Measurements from ENCODE around the gene ZBTB24. TPM values are rescaled to one million over a fixed set of nuclear protein-coding genes. Genes with fewer than 3 reads are reported as not detected.

Gene ZBTB24
- total RNA-seq, 1 experiment from 2014 or later = 27.3 TPM

- no CpG with 5 or more reads among the region's 9 CpGs for WGBS (ENCODE audit: extremely low coverage, insufficient read length, low lambda C conversion rate)
- no peak overlapping the region for H3K27ac Mint-ChIP-seq
- no peak for TF ChIP-seq CTCF (conservative IDR thresholded peaks at IDR 0.05)
Observed at GRCh38 chr6:109452181-109452580, 30.8 kb downstream of the ZBTB24 start.

More at GRCh38 chr6:109452181-109452580, 30.8 kb downstream of the ZBTB24 start:
- Mint-ChIP-seq H3K36me3 (ENCODE audit: insufficient read depth in 1 of 3, low read depth in 3 of 3) (peaks cover 8 to 49% (median 32%) of the 10 kb centered on the region in 3 experiments), H3K4me3 (no peak overlapping the region), H3K4me1 (peaks cover 18 to 19% of the 10 kb centered on the region in 2 experiments), H3K27me3 (ENCODE audit: low read depth) (no peaks in the 10 kb centered on the region), H3K9me3 (no peaks in the 10 kb centered on the region; a peak in 1 of 5 replicates)
- no peak overlapping the region for H2BK15ac ChIP-seq (ENCODE audit: low read depth, low read length)
- H2BK5ac ChIP-seq (ENCODE audit: insufficient read length, low read length) = no peak overlapping the region
- H2BK20ac ChIP-seq (ENCODE audit: low read depth, low read length, poor library complexity, severe bottlenecking) = no peak overlapping the region
- no peak overlapping the region for H4K91ac ChIP-seq (ENCODE audit: insufficient read length, low read depth, low read length)
- H3K23ac ChIP-seq (ENCODE audit: insufficient read length, low read depth, low read length) = no peak overlapping the region
- H4K20me1 ChIP-seq (ENCODE audit: control insufficient read depth, insufficient read depth, insufficient read length) = no peaks in the 10 kb centered on the region
- no peak for DNase-seq
- no peak overlapping the region for H3K56ac ChIP-seq (ENCODE audit: insufficient read length, low read depth, low read length)
- no peak overlapping the region for H2BK120ac ChIP-seq (ENCODE audit: low read depth, low read length, poor library complexity, severe bottlenecking)
- no peak overlapping the region for H3K18ac ChIP-seq (ENCODE audit: insufficient read length, low read depth, low read length)
- H3K79me2 ChIP-seq (ENCODE audit: insufficient read depth, low read length) = no peaks in the 10 kb centered on the region
- no peaks in the 10 kb centered on the region for H3K9me3 ChIP-seq (ENCODE audit: control insufficient read depth, low read depth, low read length)
- H3K23me2 ChIP-seq (ENCODE audit: insufficient read length, low read depth, low read length, poor library complexity, severe bottlenecking) = peaks cover 10% of the 10 kb centered on the region
- H3K27me3 ChIP-seq (ENCODE audit: insufficient read depth, low read length) = no peaks in the 10 kb centered on the region
- no peak overlapping the region for H4K5ac ChIP-seq (ENCODE audit: insufficient read length, low read depth, low read length)
- no peaks in the 10 kb centered on the region for H3K79me1 ChIP-seq (ENCODE audit: insufficient read depth, low read depth, low read length, poor library complexity, severe bottlenecking)
- no peak overlapping the region for H3K4ac ChIP-seq (ENCODE audit: low read depth, low read length)
- H2BK12ac ChIP-seq (ENCODE audit: insufficient read length, low read depth, low read length) = no peak overlapping the region
- no peak overlapping the region for H3K4me2 ChIP-seq (ENCODE audit: insufficient read depth, insufficient read length, low read length)
- H3K27ac ChIP-seq (ENCODE audit: insufficient read length, low read depth, low read length) = no peak overlapping the region
- no peak overlapping the region for H3T11ph ChIP-seq (ENCODE audit: low read length)
- no peak overlapping the region for H3K9ac ChIP-seq (ENCODE audit: extremely low read depth, insufficient read length, low read length)
- no peak overlapping the region for H2AFZ ChIP-seq (ENCODE audit: low read length)
- peaks cover 7% of the 10 kb centered on the region; the same call in 1 of the 2 replicates for H3K4me1 ChIP-seq (ENCODE audit: insufficient read depth, low read length)
- H3K14ac ChIP-seq (ENCODE audit: insufficient read depth, low read length) = no peak overlapping the region
- H2AK5ac ChIP-seq (ENCODE audit: insufficient read length, low read length) = no peak overlapping the region
- no peak overlapping the region for H4K8ac ChIP-seq (replicated peaks; ENCODE audit: insufficient read length, low read depth, low read length)

Data from H9 (cell line).